Measurements from ENCODE around the gene EXOC6. TPM values are rescaled to one million over a fixed set of nuclear protein-coding genes. Genes with fewer than 3 reads are reported as not detected.

The EXOC6 gene
- total RNA-seq: 12.2 TPM

GRCh38 chr10:92848441-92849233 is at the start of gene EXOC6:
Gene EXOC6 (plus strand): TSS chr10:92848520. CDS start chr10:92848534, 14 bp downstream.
- Histone ChIP-seq H3K27ac (peak within 1 kb of the TSS; percentile 52 to 85), H3K4me1 (peaks cover 0 to 6% of the 10 kb centered on the region in 2 donors), H3K9me3 (no peaks in the 10 kb centered on the region), H3K36me3 (no peaks in the 10 kb centered on the region), H3K4me3 (peak within 1 kb of the TSS; percentile 93 to 94), H3K27me3 (no peaks in the 10 kb centered on the region)
- intact Hi-C loops (cut with DNase I): loop anchor here (1.0 to 5.0 kb wide), 2 partner anchors 91 to 151 kb away; no protein-coding TSS in a partner anchor
- peak in 1 of 2 donors; percentile 80 for DNase-seq (ENCODE audit: low spot score in 2 of 2)
- TF ChIP-seq CTCF (IDR thresholded peaks at IDR 0.05): peak in 1 of 3 experiments; percentile 13

GRCh38 chr10:92799568-92799967 is 48.8 kb upstream of the EXOC6 start:
- no peak for DNase-seq (ENCODE audit: low spot score in 2 of 2)
- H3K9me3 ChIP-seq: no peaks in the 10 kb centered on the region
- H3K36me3 ChIP-seq: no peaks in the 10 kb centered on the region
- no peaks in the 10 kb centered on the region for H3K27me3 ChIP-seq
- intact Hi-C loops (cut with DNase I): no loop called here
- H3K4me1 ChIP-seq: no peaks in the 10 kb centered on the region
- TF ChIP-seq CTCF (IDR thresholded peaks at IDR 0.05): no peak
- H3K4me3 ChIP-seq: no peak overlapping the region
- H3K27ac ChIP-seq: no peak overlapping the region

- no peak for DNase-seq (ENCODE audit: low spot score in 2 of 2)
- no peaks in the 10 kb centered on the region for H3K4me1 ChIP-seq
- no peaks in the 10 kb centered on the region for H3K27me3 ChIP-seq
- no peak overlapping the region for H3K4me3 ChIP-seq
- H3K27ac ChIP-seq: no peak overlapping the region
- intact Hi-C loops (cut with DNase I): no loop called here
- no peaks in the 10 kb centered on the region for H3K9me3 ChIP-seq
- no peak for TF ChIP-seq CTCF (IDR thresholded peaks at IDR 0.05)
- no peaks in the 10 kb centered on the region for H3K36me3 ChIP-seq
Observed at GRCh38 chr10:92800134-92800733, 48.1 kb upstream of the EXOC6 start.

- intact Hi-C loops (cut with DNase I): no loop called here
- DNase-seq (ENCODE audit: low spot score in 2 of 2): no peak
- H3K27me3 ChIP-seq: no peaks in the 10 kb centered on the region
- H3K4me1 ChIP-seq: no peaks in the 10 kb centered on the region
- TF ChIP-seq CTCF (IDR thresholded peaks at IDR 0.05): no peak
- H3K36me3 ChIP-seq: no peaks in the 10 kb centered on the region
- no peaks in the 10 kb centered on the region for H3K9me3 ChIP-seq
- no peak overlapping the region for H3K4me3 ChIP-seq
- H3K27ac ChIP-seq: no peak overlapping the region
Observed at GRCh38 chr10:92801978-92802872, 46.1 kb upstream of the EXOC6 start.

GRCh38 chr10:92809840-92810239 is 38.5 kb upstream of the EXOC6 start:
- H3K9me3 ChIP-seq: no peaks in the 10 kb centered on the region
- H3K4me3 ChIP-seq: no peak overlapping the region
- H3K36me3 ChIP-seq: no peaks in the 10 kb centered on the region
- H3K27ac ChIP-seq: no peak overlapping the region
- no peaks in the 10 kb centered on the region for H3K4me1 ChIP-seq
- no peak for DNase-seq (ENCODE audit: low spot score in 2 of 2)
- no peak for TF ChIP-seq CTCF (IDR thresholded peaks at IDR 0.05)
- H3K27me3 ChIP-seq: no peaks in the 10 kb centered on the region
- intact Hi-C loops (cut with DNase I): no loop called here
